ENCODE data around the gene TM9SF1.

DNA sequence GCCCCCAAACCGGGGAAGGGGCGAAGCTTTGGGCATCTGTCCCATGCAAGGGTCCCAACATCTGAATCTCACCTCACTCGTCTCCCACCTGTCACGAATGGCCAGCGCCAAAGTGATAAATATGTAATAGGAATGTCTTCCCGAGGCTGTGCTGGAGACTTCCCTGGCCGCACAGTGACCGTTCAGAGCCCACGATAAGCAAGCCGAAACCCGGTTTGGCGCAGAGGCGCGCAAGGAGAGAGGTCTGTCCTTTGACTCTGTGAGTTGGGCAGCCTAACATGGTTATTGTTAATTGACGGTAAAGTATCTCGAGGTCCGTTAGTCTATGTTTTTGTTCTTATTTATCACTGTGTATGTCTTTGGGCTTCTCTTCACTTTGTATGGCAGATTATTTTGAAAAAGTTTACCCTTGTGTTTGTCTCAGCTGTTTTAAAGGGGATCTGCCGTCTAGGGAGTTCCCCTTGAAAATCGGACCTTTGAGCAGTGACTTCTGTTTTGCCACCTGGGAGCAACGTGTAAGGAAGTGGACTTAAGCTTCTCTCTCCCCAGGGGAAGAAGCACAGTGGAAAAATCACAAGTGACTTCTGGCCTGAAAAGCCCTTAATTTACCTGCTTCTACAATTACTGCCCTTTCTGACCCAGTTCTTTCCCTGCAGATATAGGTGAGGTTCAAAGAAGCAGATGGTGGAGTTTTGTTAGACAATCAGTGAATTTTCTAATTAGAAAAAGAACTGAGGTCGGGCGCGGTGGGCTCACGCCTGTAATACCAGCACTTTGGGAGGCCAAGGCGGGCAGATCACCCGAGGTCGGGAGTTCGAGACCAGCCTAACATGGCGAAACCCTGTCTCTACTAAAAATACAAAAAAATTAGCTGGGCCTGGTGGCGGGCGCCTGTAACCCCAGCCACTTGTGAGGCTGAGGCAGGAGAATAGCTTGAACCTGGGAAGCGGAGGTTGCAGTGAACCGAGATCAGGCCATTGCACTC lies 1.1 kb upstream of the TM9SF1 start:
- TF ChIP-seq, protein P1, sequence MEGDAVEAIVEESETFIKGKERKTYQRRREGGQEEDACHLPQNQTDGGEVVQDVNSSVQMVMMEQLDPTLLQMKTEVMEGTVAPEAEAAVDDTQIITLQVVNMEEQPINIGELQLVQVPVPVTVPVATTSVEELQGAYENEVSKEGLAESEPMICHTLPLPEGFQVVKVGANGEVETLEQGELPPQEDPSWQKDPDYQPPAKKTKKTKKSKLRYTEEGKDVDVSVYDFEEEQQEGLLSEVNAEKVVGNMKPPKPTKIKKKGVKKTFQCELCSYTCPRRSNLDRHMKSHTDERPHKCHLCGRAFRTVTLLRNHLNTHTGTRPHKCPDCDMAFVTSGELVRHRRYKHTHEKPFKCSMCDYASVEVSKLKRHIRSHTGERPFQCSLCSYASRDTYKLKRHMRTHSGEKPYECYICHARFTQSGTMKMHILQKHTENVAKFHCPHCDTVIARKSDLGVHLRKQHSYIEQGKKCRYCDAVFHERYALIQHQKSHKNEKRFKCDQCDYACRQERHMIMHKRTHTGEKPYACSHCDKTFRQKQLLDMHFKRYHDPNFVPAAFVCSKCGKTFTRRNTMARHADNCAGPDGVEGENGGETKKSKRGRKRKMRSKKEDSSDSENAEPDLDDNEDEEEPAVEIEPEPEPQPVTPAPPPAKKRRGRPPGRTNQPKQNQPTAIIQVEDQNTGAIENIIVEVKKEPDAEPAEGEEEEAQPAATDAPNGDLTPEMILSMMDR (IDR thresholded peaks at IDR 0.05) = no peak
- no peak for TF ChIP-seq POLR2A (IDR thresholded peaks at IDR 0.05)
- TF ChIP-seq EP300 (IDR thresholded peaks at IDR 0.05) = no peak

Data from tibial nerve (tissue), 4 donors.